ENCODE results near the gene SF3A2. TPM values are rescaled to one million over a fixed set of nuclear protein-coding genes. Genes with fewer than 3 reads are reported as not detected.

SF3A2 gene
- total and polyA plus RNA-seq, 10 of the 15 experiments (the other 5 are each of a cell fraction or from before 2014, with no cell fraction given), result 0.33 to 143 (median 30.6) TPM

GRCh38 chr19:2191456-2192310 lies 44.9 kb upstream of the SF3A2 start:
- no peaks in the 10 kb centered on the region; the same call in 1 of the 2 replicates for H4K20me1 ChIP-seq (ENCODE audit: control insufficient read depth, insufficient read depth)
- no peak overlapping the region for H3K27ac ChIP-seq (ENCODE audit: control insufficient read depth, insufficient read depth)
- no peaks in the 10 kb centered on the region for H3K27me3 ChIP-seq (replicated peaks in 1 of 2; ENCODE audit: control insufficient read depth in 2 of 2, insufficient read depth in 2 of 2, low read length in 1 of 2)
- peaks cover 11% of the 10 kb centered on the region for H3K4me1 ChIP-seq (ENCODE audit: control insufficient read depth, insufficient read depth, low read length)
- FAIRE-seq (no peak), ATAC-seq (no peak), DNase-seq (ENCODE audit: low read depth, low spot score) (no peak)
- ChIA-PET CTCF (interaction anchor here (1.0 kb wide), 1 partner anchor 20 kb away, joined by 3 read pairs; no protein-coding TSS in a partner anchor), RAD21 (ENCODE audit: unreplicated experiment) (no interaction called here), POLR2A (no interaction called here), SMC1A (ENCODE audit: uncharacterized antibody, unreplicated experiment) (no interaction called here)
- peaks cover 7% of the 10 kb centered on the region; the same call in 2 of the 3 replicates for H3K9me3 ChIP-seq (replicated peaks; ENCODE audit: control insufficient read depth, insufficient read depth, low read length)
- peaks cover 22% of the 10 kb centered on the region for H3K79me2 ChIP-seq (ENCODE audit: control insufficient read depth, insufficient read depth, low read length)
- H3K9ac ChIP-seq (ENCODE audit: control insufficient read depth, insufficient read depth, low read length), result no peak overlapping the region
- H3K4me2 ChIP-seq (ENCODE audit: control insufficient read depth, insufficient read depth), result no peak overlapping the region
- BruUV-seq (replicated peaks), result no TSS peak
- in situ Hi-C loops (cut with MboI), result no loop called here
- H3K4me3 ChIP-seq, result no peak overlapping the region
- WGBS (ENCODE audit: insufficient coverage, insufficient replicate concordance, low lambda C conversion rate, missing lambda C conversion rate), result 93% methylated on average over 32 of the region's 32 CpGs
- no peak overlapping the region for H2AFZ ChIP-seq (ENCODE audit: control insufficient read depth, low read depth, low read length)
- H3K36me3 ChIP-seq (ENCODE audit: control insufficient read depth in 2 of 2, insufficient read depth in 2 of 2, low read length in 1 of 2), result peaks cover 16 to 76% of the 10 kb centered on the region in 2 experiments; a peak in 3 of 4 replicates
- intact Hi-C loops (cut with micrococcal nuclease; ENCODE audit: unreplicated experiment), result no loop called here
- TF ChIP-seq IRF4 (IDR thresholded peaks at IDR 0.05; ENCODE audit: low read depth, low read length) (no peak), CTCF (IDR thresholded peaks at IDR 0.05 in 2 of 3, conservative IDR thresholded peaks at IDR 0.05 in 1 of 3; ENCODE audit: control insufficient read depth in 2 of 3, extremely low read depth in 1 of 3, insufficient read depth in 1 of 3, low read depth in 3 of 3, low read length in 3 of 3) (no peak), EP300 (IDR thresholded peaks at IDR 0.05; ENCODE audit: borderline replicate concordance in 1 of 2, control insufficient read depth in 1 of 2, low read depth in 2 of 2, low read length in 2 of 2) (no peak), TCF7 (IDR thresholded peaks at IDR 0.05; ENCODE audit: borderline replicate concordance) (no peak), ZNF592 (IDR thresholded peaks at IDR 0.05) (no peak), BHLHE40 (IDR thresholded peaks at IDR 0.05; ENCODE audit: borderline replicate concordance in 1 of 2, low read depth in 2 of 2, low read length in 1 of 2) (no peak), CREB1 (IDR thresholded peaks at IDR 0.05; ENCODE audit: low read depth) (no peak), RFX5 (IDR thresholded peaks at IDR 0.05; ENCODE audit: low read depth, low read length) (no peak), EGR1 (IDR thresholded peaks at IDR 0.05; ENCODE audit: borderline replicate concordance in 1 of 2, low read depth in 2 of 2, low read length in 2 of 2) (no peak), KDM1A (IDR thresholded peaks at IDR 0.05; ENCODE audit: borderline replicate concordance) (no peak), FOXK2 (IDR thresholded peaks at IDR 0.05) (no peak), YY1 (IDR thresholded peaks at IDR 0.05; ENCODE audit: low read depth, low read length) (no peak), MYC (IDR thresholded peaks at IDR 0.05; ENCODE audit: insufficient read depth, insufficient read length, insufficient replicate concordance, low read length, severe bottlenecking) (no peak)
